HCT116 (cell line): Measurements from ENCODE around the gene BMP7. TPM values are rescaled to one million over a fixed set of nuclear protein-coding genes. Genes with fewer than 3 reads are reported as not detected.

ENCODE experiments used
- ATAC-seq: fragments of 200-7000 bp; cut with Tn5 transposase; 2 replicates; pipeline ENCODE4 v1.9.1; 2020; ENCODE audit warnings: mild to moderate bottlenecking, moderate library complexity
- BruUV-seq: library from RNA; stranded (reverse); fragments of 400-500 nt; replicated peaks from 2 replicates; lab custom pipeline; 2021; lab: Mats Ljungman, UMichigan
- CTCF ChIA-PET: fragments of 300-600 bp; sonication (Branson Sonifier 250); formaldehyde crosslinking; loops from one replicate; lab custom pipeline; 2021; ENCODE audit warnings: antibody characterized with exemption; lab: Charles Lee
- POLR2A ChIA-PET: fragments of 300-600, 350-600 bp; sonication (Branson Sonifier 250); formaldehyde crosslinking; loops from one replicate; lab custom pipeline; 2021; ENCODE audit warnings: antibody characterized with exemption; lab: Charles Lee
- RAD21 ChIA-PET, 2 experiments: fragments of 300-600 bp; sonication (Branson Sonifier 250); formaldehyde crosslinking; loops; one replicate each; lab custom pipeline; 2023; ENCODE audit warnings: low total read pairs in 2 of 2; ENCODE audit not compliant: uncharacterized antibody in 2 of 2, unreplicated experiment in 2 of 2, low non-redundant PET in 1 of 2; lab: Charles Lee
- DNase-seq: peaks from one replicate; pipeline ENCODE4 v3.0.0-alpha.2; 2010; ENCODE audit warnings: low read depth, low spot score
- H2AFZ ChIP-seq: fragments of 200-600 bp; shearing (Covaris generic), sonication (generic); 2 replicates; pipeline ENCODE4 v1.6.1; 2017; ENCODE audit warnings: low read depth, mixed run types, mixed read lengths, antibody characterized with exemption, low read length; ENCODE audit not compliant: poor library complexity, severe bottlenecking
- H3K27ac ChIP-seq: 2 replicates; pipeline ENCODE4 v1.5.1; 2012; ENCODE audit warnings: low read depth, low read length
- H3K27me3 ChIP-seq: fragments of 200-600 bp; sonication (generic); 2 replicates; pipeline ENCODE4 v1.6.1; 2016; ENCODE audit warnings: mixed run types, low read length, mixed read lengths; ENCODE audit not compliant: insufficient read depth
- H3K36me3 ChIP-seq, 2 experiments: fragments of 200-500 bp in 1 of 2; fragments of 200-600 bp in 1 of 2; sonication (Bioruptor generic) in 1 of 2; sonication (generic) in 1 of 2; 2 replicates each; pipeline versions ENCODE4 v1.5.1 to v1.6.1; 2014 to 2016; ENCODE audit warnings: low read length in 2 of 2, inconsistent platforms in 1 of 2, mixed read lengths in 1 of 2, mixed run types in 1 of 2; ENCODE audit not compliant: insufficient read depth in 2 of 2, control insufficient read depth in 1 of 2
- H3K4me1 ChIP-seq, 2 experiments: fragments of 200-600 bp in 1 of 2; sonication (generic) in 1 of 2; 2 replicates each; pipeline versions ENCODE4 v1.5.1 to v1.6.1; 2012 to 2017; ENCODE audit warnings: low read length in 2 of 2, inconsistent platforms in 1 of 2, mild to moderate bottlenecking in 1 of 2, mixed read lengths in 1 of 2, mixed run types in 1 of 2, moderate library complexity in 1 of 2; ENCODE audit not compliant: insufficient read depth in 2 of 2, control insufficient read depth in 1 of 2
- H3K4me2 ChIP-seq: fragments of 200-600 bp; sonication (generic); 2 replicates; pipeline ENCODE4 v1.6.1; 2017; ENCODE audit warnings: mixed run types, low read length, mixed read lengths
- H3K4me3 ChIP-seq, 2 experiments: fragments of 200-600 bp in 1 of 2; sonication (generic) in 1 of 2; replicated peaks in 1 of 2; 2 replicates each; pipeline ENCODE4 v1.5.1; 2011 to 2016; ENCODE audit warnings: low read length in 2 of 2, control low read depth in 1 of 2, low read depth in 1 of 2, mild to moderate bottlenecking in 1 of 2, mixed read lengths in 1 of 2, mixed run types in 1 of 2
- H3K79me2 ChIP-seq: fragments of 200-600 bp; sonication (generic); 2 replicates; pipeline ENCODE4 v1.6.1; 2017; ENCODE audit warnings: mild to moderate bottlenecking, mixed run types, low read length, moderate library complexity, mixed read lengths; ENCODE audit not compliant: insufficient read depth
- H3K9ac ChIP-seq: fragments of 200-600 bp; sonication (generic); 2 replicates; pipeline ENCODE4 v1.6.1; 2016; ENCODE audit warnings: low read length, mixed read lengths
- H3K9me2 ChIP-seq: fragments of 200-600 bp; sonication (generic), shearing (Covaris generic); 2 replicates; pipeline ENCODE4 v1.6.1; 2017; ENCODE audit warnings: mixed run types, mild to moderate bottlenecking, moderate library complexity; ENCODE audit not compliant: insufficient read depth
- H3K9me3 ChIP-seq, 2 experiments: fragments of 200-500 bp in 1 of 2; fragments of 200-600 bp in 1 of 2; sonication (Bioruptor generic) in 1 of 2; sonication (generic) in 1 of 2; 2 replicates each; pipeline ENCODE4 v1.6.1; 2014 to 2017; ENCODE audit warnings: low read length in 2 of 2, mixed read lengths in 2 of 2, inconsistent platforms in 1 of 2, low read depth in 1 of 2, mild to moderate bottlenecking in 1 of 2, mixed run types in 1 of 2, moderate library complexity in 1 of 2; ENCODE audit not compliant: control insufficient read depth in 1 of 2, insufficient read depth in 1 of 2
- H4K20me1 ChIP-seq: fragments of 200-600 bp; sonication (generic), shearing (Covaris generic); 2 replicates; pipeline ENCODE4 v1.6.1; 2017; ENCODE audit warnings: mixed run types, mild to moderate bottlenecking, moderate library complexity; ENCODE audit not compliant: insufficient read depth
- CBX3 ChIP-seq: IDR thresholded peaks from 2 replicates; pipeline ENCODE4 v1.6.1; 2012; ENCODE audit warnings: low read depth
- CEBPB ChIP-seq: IDR thresholded peaks from 2 replicates; pipeline ENCODE4 v1.6.1; 2012; ENCODE audit warnings: low read depth
- EGR1 ChIP-seq: IDR thresholded peaks from 2 replicates; pipeline ENCODE4 v1.6.1; 2012; ENCODE audit warnings: low read depth
- ELF1 ChIP-seq: IDR thresholded peaks from 2 replicates; pipeline ENCODE4 v1.6.1; 2012; ENCODE audit warnings: low read depth, borderline replicate concordance
- EZH2phosphoT487 ChIP-seq: fragments of 200-600 bp; IDR thresholded peaks from 2 replicates; pipeline ENCODE4 v1.6.1; 2018; ENCODE audit warnings: antibody characterized with exemption, borderline replicate concordance
- FOSL1 ChIP-seq: IDR thresholded peaks from 2 replicates; pipeline ENCODE4 v1.6.1; 2012; ENCODE audit warnings: low read depth
- POLR2A ChIP-seq: IDR thresholded peaks from 2 replicates; pipeline ENCODE4 v1.7.0; 2011; ENCODE audit warnings: borderline replicate concordance; ENCODE audit not compliant: insufficient read depth, insufficient read length; ENCODE audit errors: extremely low read depth
- POLR2AphosphoS5 ChIP-seq: IDR thresholded peaks from 2 replicates; pipeline ENCODE4 v1.6.1; 2011; ENCODE audit warnings: mild to moderate bottlenecking, low read depth, low read length, moderate library complexity
- RAD21 ChIP-seq: IDR thresholded peaks from 2 replicates; pipeline ENCODE4 v1.6.1; 2012; ENCODE audit warnings: low read depth, mild to moderate bottlenecking
- SIN3A ChIP-seq: IDR thresholded peaks from 2 replicates; pipeline ENCODE4 v1.6.1; 2012; ENCODE audit warnings: low read depth
- SP1 ChIP-seq: IDR thresholded peaks from 2 replicates; pipeline ENCODE4 v1.6.1; 2012; ENCODE audit warnings: low read depth
- SRF ChIP-seq: IDR thresholded peaks from 2 replicates; pipeline ENCODE4 v1.6.1; 2012; ENCODE audit warnings: low read depth
- YY1 ChIP-seq: IDR thresholded peaks from 2 replicates; pipeline ENCODE4 v1.6.1; 2011; ENCODE audit warnings: low read length, low read depth, moderate library complexity, mild to moderate bottlenecking; ENCODE audit not compliant: insufficient replicate concordance; ENCODE audit errors: extremely low read depth
- ZFX ChIP-seq: fragments of 450-650 bp; IDR thresholded peaks from 2 replicates; pipeline ENCODE4 v1.6.1; 2017
- ZNF274 ChIP-seq: fragments of 200-500 bp; sonication (Bioruptor generic); IDR thresholded peaks from 2 replicates; pipeline ENCODE4 v1.6.1; 2014; ENCODE audit warnings: mild to moderate bottlenecking, low read depth, low read length, inconsistent platforms
- intact Hi-C: fragments of 100-400 bp; cut with micrococcal nuclease; formaldehyde crosslinking; loops from 2 replicates; pipeline ENCODE4 v1.10.0; 2022
- total RNA-seq: library from RNA; stranded (reverse); gene quantifications from one replicate; pipeline ENCODE4 v1.2.1, GENCODE V29; 2021; ENCODE audit not compliant: unreplicated experiment
- TF ChIP-seq, protein P1 (sequence below): IDR thresholded peaks from 2 replicates; pipeline ENCODE4 v1.6.1; 2012
- TF ChIP-seq, protein P2 (sequence below): IDR thresholded peaks from 2 replicates; pipeline ENCODE4 v1.6.1; 2012
- TF ChIP-seq, protein P3 (sequence below), 3 experiments: fragments of 200-600 bp in 1 of 3; sonication (generic) in 1 of 3; IDR thresholded peaks in 2 of 3; conservative IDR thresholded peaks in 1 of 3; 2 replicates each; pipeline ENCODE4 v1.5.1; 2012 to 2017; ENCODE audit warnings: low read depth in 2 of 3, low read length in 2 of 3, antibody characterized with exemption in 1 of 3, borderline replicate concordance in 1 of 3, control low read depth in 1 of 3, mild to moderate bottlenecking in 1 of 3, mixed read lengths in 1 of 3, mixed run types in 1 of 3, moderate library complexity in 1 of 3; ENCODE audit not compliant: insufficient read depth in 1 of 3

The BMP7 gene
- total RNA-seq, 1 experiment from 2014 or later = 7.0 TPM

DNA sequence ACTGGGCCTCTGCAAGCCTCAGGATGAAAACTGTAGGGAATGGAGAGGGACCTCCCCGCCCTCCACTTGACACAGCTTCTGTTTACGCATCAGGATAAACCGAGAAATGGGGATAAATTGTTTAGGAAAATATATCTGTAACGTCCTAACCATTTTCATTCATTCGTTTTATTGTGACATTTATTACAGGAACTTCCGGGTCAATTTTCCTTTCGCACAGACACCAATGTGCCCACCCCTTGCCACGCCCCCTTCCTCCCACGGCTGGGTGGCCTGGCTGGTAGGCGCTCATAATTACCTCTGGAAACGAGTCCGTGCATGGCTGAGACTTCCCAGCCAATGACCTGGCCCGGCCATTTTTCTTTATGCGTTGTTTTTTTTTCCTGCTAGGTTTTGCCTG, 96.1 kb downstream of the BMP7 start:
- Histone ChIP-seq H2AFZ (no peak overlapping the region), H3K27ac (no peak overlapping the region), H3K27me3 (peaks cover 6% of the 10 kb centered on the region; the same call in 1 of the 2 replicates), H3K9ac (no peak overlapping the region), H3K4me1 (peaks cover 19 to 23% of the 10 kb centered on the region in 2 experiments), H3K4me2 (no peak overlapping the region), H3K9me3 (no peaks in the 10 kb centered on the region), H3K9me2 (no peaks in the 10 kb centered on the region), H4K20me1 (no peaks in the 10 kb centered on the region), H3K79me2 (no peaks in the 10 kb centered on the region), H3K36me3 (no peaks in the 10 kb centered on the region), H3K4me3 (no peak overlapping the region)
- RAD21 ChIA-PET = no interaction called here
- POLR2A ChIA-PET = no interaction called here
- CTCF ChIA-PET = no interaction called here
- intact Hi-C loops = no loop called here
- ATAC-seq (no peak), DNase-seq (no peak)
- no TSS peak for BruUV-seq
- TF ChIP-seq ELF1 = no peak
- TF ChIP-seq CEBPB = no peak
- TF ChIP-seq, protein P1, sequence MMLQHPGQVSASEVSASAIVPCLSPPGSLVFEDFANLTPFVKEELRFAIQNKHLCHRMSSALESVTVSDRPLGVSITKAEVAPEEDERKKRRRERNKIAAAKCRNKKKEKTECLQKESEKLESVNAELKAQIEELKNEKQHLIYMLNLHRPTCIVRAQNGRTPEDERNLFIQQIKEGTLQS = no peak
- no peak for TF ChIP-seq EZH2phosphoT487
- TF ChIP-seq POLR2AphosphoS5 = no peak
- TF ChIP-seq RAD21 = no peak
- TF ChIP-seq ZNF274 = no peak
- TF ChIP-seq SIN3A = no peak
- TF ChIP-seq SRF = no peak
- TF ChIP-seq SP1 = no peak
- TF ChIP-seq, protein P2, sequence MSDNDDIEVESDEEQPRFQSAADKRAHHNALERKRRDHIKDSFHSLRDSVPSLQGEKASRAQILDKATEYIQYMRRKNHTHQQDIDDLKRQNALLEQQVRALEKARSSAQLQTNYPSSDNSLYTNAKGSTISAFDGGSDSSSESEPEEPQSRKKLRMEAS = no peak

DNA sequence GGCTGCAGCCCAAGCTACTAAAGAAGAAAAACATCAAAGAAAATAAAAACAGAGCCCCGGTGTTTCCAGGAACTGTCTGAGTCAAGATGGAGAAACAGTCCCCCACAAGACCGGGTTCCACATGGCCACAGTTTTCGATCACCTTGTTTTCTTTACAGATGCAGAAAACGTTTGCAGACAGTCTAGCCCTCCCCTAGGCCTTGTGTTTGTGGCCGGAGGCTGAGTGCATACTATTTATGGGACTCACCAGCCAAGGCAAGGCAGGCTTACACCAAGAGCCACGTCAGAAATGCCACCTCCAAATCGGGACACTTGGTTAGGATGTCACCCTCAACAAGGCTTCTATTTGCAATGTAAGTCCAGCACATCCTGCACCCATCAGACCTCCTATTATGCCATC, 97.3 kb downstream of the BMP7 start:
- no peak for ATAC-seq
- Histone ChIP-seq H3K27me3 (peaks cover 6% of the 10 kb centered on the region; the same call in 1 of the 2 replicates), H3K36me3 (no peaks in the 10 kb centered on the region), H3K9me3 (no peaks in the 10 kb centered on the region), H3K9ac (no peak overlapping the region), H3K4me3 (no peak overlapping the region), H3K9me2 (no peaks in the 10 kb centered on the region), H3K27ac (no peak overlapping the region), H2AFZ (no peak overlapping the region), H4K20me1 (no peaks in the 10 kb centered on the region), H3K4me1 (peaks cover 19 to 23% of the 10 kb centered on the region in 2 experiments), H3K79me2 (no peaks in the 10 kb centered on the region), H3K4me2 (no peak overlapping the region)
- RAD21 ChIA-PET = no interaction called here
- POLR2A ChIA-PET = no interaction called here
- no peak for DNase-seq
- CTCF ChIA-PET = no interaction called here
- intact Hi-C loops = no loop called here
- no TSS peak for BruUV-seq
- TF ChIP-seq ZNF274 (no peak), ZFX (no peak), FOSL1 (no peak), CBX3 (no peak), EGR1 (no peak), ELF1 (no peak), RAD21 (no peak), POLR2A (no peak), POLR2AphosphoS5 (no peak), YY1 (no peak)
- TF ChIP-seq, protein P3, sequence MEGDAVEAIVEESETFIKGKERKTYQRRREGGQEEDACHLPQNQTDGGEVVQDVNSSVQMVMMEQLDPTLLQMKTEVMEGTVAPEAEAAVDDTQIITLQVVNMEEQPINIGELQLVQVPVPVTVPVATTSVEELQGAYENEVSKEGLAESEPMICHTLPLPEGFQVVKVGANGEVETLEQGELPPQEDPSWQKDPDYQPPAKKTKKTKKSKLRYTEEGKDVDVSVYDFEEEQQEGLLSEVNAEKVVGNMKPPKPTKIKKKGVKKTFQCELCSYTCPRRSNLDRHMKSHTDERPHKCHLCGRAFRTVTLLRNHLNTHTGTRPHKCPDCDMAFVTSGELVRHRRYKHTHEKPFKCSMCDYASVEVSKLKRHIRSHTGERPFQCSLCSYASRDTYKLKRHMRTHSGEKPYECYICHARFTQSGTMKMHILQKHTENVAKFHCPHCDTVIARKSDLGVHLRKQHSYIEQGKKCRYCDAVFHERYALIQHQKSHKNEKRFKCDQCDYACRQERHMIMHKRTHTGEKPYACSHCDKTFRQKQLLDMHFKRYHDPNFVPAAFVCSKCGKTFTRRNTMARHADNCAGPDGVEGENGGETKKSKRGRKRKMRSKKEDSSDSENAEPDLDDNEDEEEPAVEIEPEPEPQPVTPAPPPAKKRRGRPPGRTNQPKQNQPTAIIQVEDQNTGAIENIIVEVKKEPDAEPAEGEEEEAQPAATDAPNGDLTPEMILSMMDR (IDR thresholded peaks at IDR 0.05 in 2 of 3, conservative IDR thresholded peaks at IDR 0.05 in 1 of 3; ENCODE audit: borderline replicate concordance in 1 of 3, insufficient read depth in 1 of 3, low read depth in 2 of 3, low read length in 2 of 3) = no peak
- TF ChIP-seq, protein P2 = no peak
- TF ChIP-seq, protein P1 = no peak
